ENCODE data around the gene DBI. TPM values are rescaled to one million over a fixed set of nuclear protein-coding genes. Genes with fewer than 3 reads are reported as not detected.

Gene DBI
- total RNA-seq, 1 donor from 2014 or later = 11.2 TPM

- Histone ChIP-seq H3K36me3 (no peaks in the 10 kb centered on the region), H3K27ac (no peak overlapping the region), H3K4me3 (no peak overlapping the region), H3K4me1 (no peaks in the 10 kb centered on the region), H3K9me3 (no peaks in the 10 kb centered on the region), H3K27me3 (no peaks in the 10 kb centered on the region)
- no peak for DNase-seq (ENCODE audit: low spot score in 2 of 2)
- no peak for TF ChIP-seq CTCF (IDR thresholded peaks at IDR 0.05)
- intact Hi-C loops (cut with DNase I) = no loop called here
Observed at GRCh38 chr2:119326938-119327337, 39.8 kb upstream of the DBI start.

- Histone ChIP-seq H3K4me1 (no peaks in the 10 kb centered on the region), H3K4me3 (no peak overlapping the region), H3K27me3 (no peaks in the 10 kb centered on the region), H3K9me3 (no peaks in the 10 kb centered on the region), H3K27ac (no peak overlapping the region), H3K36me3 (no peaks in the 10 kb centered on the region)
- intact Hi-C loops (cut with DNase I) = no loop called here
- no peak for TF ChIP-seq CTCF (IDR thresholded peaks at IDR 0.05)
- DNase-seq (ENCODE audit: low spot score in 2 of 2) = no peak
Observed at GRCh38 chr2:119327431-119327830, 39.3 kb upstream of the DBI start.

GRCh38 chr2:119332953-119333352, 33.8 kb upstream of the DBI start:
- intact Hi-C loops (cut with DNase I) = no loop called here
- Histone ChIP-seq H3K9me3 (no peaks in the 10 kb centered on the region), H3K4me3 (no peak overlapping the region), H3K4me1 (no peaks in the 10 kb centered on the region), H3K36me3 (peaks cover 0 to 13% of the 10 kb centered on the region in 2 donors), H3K27me3 (no peaks in the 10 kb centered on the region), H3K27ac (no peak overlapping the region)
- TF ChIP-seq CTCF (IDR thresholded peaks at IDR 0.05) = no peak
- no peak for DNase-seq (ENCODE audit: low spot score in 2 of 2)

GRCh38 chr2:119333360-119333759, 33.4 kb upstream of the DBI start:
- no peaks in the 10 kb centered on the region for H3K27me3 ChIP-seq
- H3K9me3 ChIP-seq = no peaks in the 10 kb centered on the region
- no peak for TF ChIP-seq CTCF (IDR thresholded peaks at IDR 0.05)
- no peak overlapping the region for H3K27ac ChIP-seq
- no peak overlapping the region for H3K4me3 ChIP-seq
- intact Hi-C loops (cut with DNase I) = no loop called here
- peaks cover 0 to 17% of the 10 kb centered on the region in 2 donors for H3K36me3 ChIP-seq
- no peak for DNase-seq (ENCODE audit: low spot score in 2 of 2)
- no peaks in the 10 kb centered on the region for H3K4me1 ChIP-seq

GRCh38 chr2:119333833-119334232, 32.9 kb upstream of the DBI start:
- no peaks in the 10 kb centered on the region for H3K27me3 ChIP-seq
- TF ChIP-seq CTCF (IDR thresholded peaks at IDR 0.05) = no peak
- peaks cover 0 to 21% of the 10 kb centered on the region in 2 donors for H3K36me3 ChIP-seq
- intact Hi-C loops (cut with DNase I) = no loop called here
- no peaks in the 10 kb centered on the region for H3K4me1 ChIP-seq
- no peak overlapping the region for H3K27ac ChIP-seq
- H3K4me3 ChIP-seq = no peak overlapping the region
- no peaks in the 10 kb centered on the region for H3K9me3 ChIP-seq
- no peak for DNase-seq (ENCODE audit: low spot score in 2 of 2)

- TF ChIP-seq CTCF (IDR thresholded peaks at IDR 0.05) = no peak
- Histone ChIP-seq H3K4me3 (no peak overlapping the region), H3K36me3 (peaks cover 0 to 22% of the 10 kb centered on the region in 2 donors), H3K27ac (no peak overlapping the region), H3K4me1 (no peaks in the 10 kb centered on the region), H3K27me3 (no peaks in the 10 kb centered on the region), H3K9me3 (no peaks in the 10 kb centered on the region)
- no peak for DNase-seq (ENCODE audit: low spot score in 2 of 2)
- intact Hi-C loops (cut with DNase I) = no loop called here
Observed at GRCh38 chr2:119337749-119338148, 29.0 kb upstream of the DBI start.

Measured in ascending aorta (tissue), 2 donors.